HG02763 (cell line): ENCODE results near the gene FHL2.

Experiments
- ATAC-seq: cut with Tn5 transposase; IDR thresholded peaks from one replicate; pipeline ENCODE4 v1.9.1; 2021; ENCODE audit warnings: mild to moderate bottlenecking, moderate library complexity; ENCODE audit not compliant: unreplicated experiment

The FHL2 gene

GRCh38 chr2:105399207-105399861, 483 bp upstream of the FHL2 start:
- no peak for ATAC-seq

- no peak for ATAC-seq
Observed at GRCh38 chr2:105397953-105398335, 907 bp downstream of the FHL2 start.

GRCh38 chr2:105397025-105397722, 1.7 kb downstream of the FHL2 start:
- ATAC-seq = no peak

GRCh38 chr2:105396254-105397024, 2.4 kb downstream of the FHL2 start:
- no peak for ATAC-seq

GRCh38 chr2:105395691-105396090, 3.2 kb downstream of the FHL2 start:
- ATAC-seq = no peak

- ATAC-seq = no peak
Observed at GRCh38 chr2:105394951-105395611, 3.8 kb downstream of the FHL2 start.

GRCh38 chr2:105393373-105394055, 5.3 kb downstream of the FHL2 start:
- no peak for ATAC-seq

GRCh38 chr2:105391763-105392662, 6.8 kb downstream of the FHL2 start:
- ATAC-seq = no peak

- ATAC-seq = no peak
Observed at GRCh38 chr2:105391058-105391627, 7.7 kb downstream of the FHL2 start.

GRCh38 chr2:105390454-105390853, 8.4 kb downstream of the FHL2 start:
- no peak for ATAC-seq

GRCh38 chr2:105388971-105389381, 9.9 kb downstream of the FHL2 start:
- ATAC-seq = no peak

- ATAC-seq = no peak
Observed at GRCh38 chr2:105387225-105387624, 11.6 kb downstream of the FHL2 start.

GRCh38 chr2:105385731-105386540, 12.9 kb downstream of the FHL2 start:
- no peak for ATAC-seq

GRCh38 chr2:105384861-105385260, 14.0 kb downstream of the FHL2 start:
- ATAC-seq = no peak

- ATAC-seq = no peak
Observed at GRCh38 chr2:105384216-105384615, 14.6 kb downstream of the FHL2 start.

GRCh38 chr2:105383432-105384166, 15.3 kb downstream of the FHL2 start:
- ATAC-seq = no peak

GRCh38 chr2:105382177-105382576, 16.7 kb downstream of the FHL2 start:
- ATAC-seq = no peak

GRCh38 chr2:105381101-105381668, 17.7 kb downstream of the FHL2 start:
- no peak for ATAC-seq
